ENCODE measurements around the gene PLD4.
"Not testable (repeated sequence)": the region's sequence is repeated elsewhere in the genome, so short reads cannot be mapped to it uniquely, and the experiment has no call there.

Gene PLD4

DNA sequence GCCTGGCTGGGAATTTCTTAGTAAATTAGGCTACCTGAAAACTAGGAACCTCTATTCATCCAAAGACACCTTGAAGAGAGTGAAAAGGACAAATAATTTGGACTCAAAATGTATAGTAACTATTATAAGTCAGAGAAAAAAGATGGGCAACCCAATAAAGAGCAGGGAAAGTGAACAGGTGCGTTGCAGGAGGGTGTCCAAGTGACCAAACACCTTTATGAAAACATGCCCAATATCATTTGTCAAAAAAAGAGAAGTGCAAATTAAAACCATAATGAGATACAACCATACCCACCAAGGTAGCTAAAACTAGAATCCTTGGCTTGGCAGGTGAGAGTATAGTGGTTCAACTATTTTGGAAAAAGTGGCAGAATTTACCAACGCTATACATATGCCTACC is 24.9 kb upstream of the PLD4 start:
- no peak for DNase-seq (ENCODE audit: low spot score)
- no peak for FAIRE-seq

DNA sequence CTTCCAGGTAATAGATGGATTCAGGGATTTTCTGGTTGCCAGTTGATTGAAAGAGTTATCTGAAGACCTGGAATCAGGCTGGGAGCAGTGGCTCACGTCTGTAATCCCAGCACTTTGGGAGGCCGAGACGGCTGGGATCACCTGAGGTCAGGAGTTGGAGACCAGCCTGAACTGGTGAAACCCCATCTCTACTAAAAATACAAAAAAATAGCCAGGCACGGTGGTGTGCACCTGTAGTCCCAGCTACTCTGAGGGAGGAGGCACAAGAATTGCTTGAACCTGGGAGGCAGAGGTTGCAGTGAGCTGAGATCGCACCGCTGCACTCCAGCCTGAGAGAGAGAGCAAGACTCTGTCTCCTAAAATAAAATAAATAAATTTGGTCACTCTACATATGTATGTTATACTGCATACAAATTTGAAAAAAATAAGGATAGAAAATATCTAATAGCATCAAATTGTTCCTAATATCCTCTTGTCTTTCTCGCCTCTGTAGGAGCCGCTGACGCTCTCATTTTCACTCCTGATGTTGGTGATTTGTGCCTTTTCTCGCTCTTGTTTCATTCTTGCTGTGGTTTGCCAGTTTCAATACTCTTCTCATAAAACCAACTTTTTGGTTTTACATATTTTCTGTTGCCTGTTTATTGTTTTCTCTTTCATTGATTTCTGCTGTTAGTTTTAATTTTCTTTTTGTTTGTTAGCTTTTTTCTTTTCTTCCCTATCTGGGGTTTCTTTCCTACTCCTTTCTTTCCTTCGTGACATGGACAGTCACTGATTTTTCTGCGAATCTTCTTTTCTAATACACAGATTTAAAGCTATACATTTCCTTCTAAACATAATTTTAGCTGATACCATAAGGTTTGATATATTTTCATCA is 23.8 kb upstream of the PLD4 start:
- DNase-seq (ENCODE audit: low spot score) (no peak), FAIRE-seq (no peak)

DNA sequence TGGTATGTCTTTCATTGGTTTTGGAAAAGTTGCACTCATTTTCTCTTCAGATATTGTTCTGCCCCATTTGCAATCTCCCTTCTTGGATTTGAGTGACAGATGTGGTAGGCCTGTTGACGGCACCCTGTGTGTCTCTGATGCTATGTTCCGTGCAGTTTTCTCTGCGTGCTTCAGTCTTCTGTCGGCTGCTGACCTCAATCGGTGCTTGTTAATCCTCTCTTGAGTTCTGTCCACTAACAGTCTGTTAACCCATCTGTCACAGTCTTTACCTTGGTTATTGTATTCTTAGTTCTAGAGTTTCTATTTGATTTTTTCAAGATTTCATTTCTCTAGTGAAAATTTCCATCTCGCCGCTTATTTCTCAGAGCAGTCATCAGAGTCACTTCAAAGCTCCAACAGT is 20.7 kb upstream of the PLD4 start:
- DNase-seq (ENCODE audit: low spot score) (no peak), FAIRE-seq (no peak)

DNA sequence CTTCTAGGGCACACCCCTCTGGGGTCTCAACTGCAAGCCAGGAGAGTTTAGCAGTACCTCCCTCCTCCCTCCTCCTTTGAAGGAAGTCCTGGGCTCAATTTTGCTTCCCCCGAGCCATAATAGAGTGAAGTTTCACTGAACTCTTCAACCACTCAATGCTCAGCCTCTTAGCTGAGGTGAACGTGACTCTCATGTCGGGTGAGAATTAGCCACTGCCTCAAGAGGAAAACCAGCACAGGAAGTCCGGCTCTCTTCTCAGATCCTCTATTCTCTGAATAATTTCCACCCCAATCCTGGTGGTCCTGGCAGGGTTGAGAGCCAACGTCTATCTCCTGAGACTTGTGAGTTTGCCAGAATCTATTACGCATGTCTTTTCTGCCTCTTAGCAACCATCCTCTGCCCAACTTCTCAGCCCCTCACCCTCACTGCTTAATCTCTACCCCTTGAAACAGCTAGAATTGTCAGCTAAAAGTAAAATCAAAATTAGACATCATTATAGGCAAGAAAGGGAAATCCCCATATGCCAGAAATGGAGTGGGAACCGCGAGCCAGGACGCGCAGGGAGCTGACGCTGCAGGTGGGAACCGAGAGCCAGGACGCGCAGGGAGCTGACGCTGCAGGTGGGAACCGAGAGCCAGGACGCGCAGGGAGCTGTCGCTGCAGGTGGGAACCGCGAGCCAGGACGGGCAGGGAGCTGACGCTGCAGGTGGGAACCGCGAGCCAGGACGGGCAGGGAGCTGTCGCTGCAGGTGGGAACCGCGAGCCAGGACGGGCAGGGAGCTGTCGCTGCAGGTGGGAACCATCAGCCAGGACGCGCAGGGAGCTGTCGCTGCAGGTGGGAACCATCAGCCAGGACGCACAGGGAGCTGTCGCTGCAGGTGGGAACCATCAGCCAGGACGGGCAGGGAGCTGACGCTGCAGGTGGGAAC is 19.8 kb upstream of the PLD4 start:
- DNase-seq (ENCODE audit: low spot score); FAIRE-seq: not testable (repeated sequence)

DNA sequence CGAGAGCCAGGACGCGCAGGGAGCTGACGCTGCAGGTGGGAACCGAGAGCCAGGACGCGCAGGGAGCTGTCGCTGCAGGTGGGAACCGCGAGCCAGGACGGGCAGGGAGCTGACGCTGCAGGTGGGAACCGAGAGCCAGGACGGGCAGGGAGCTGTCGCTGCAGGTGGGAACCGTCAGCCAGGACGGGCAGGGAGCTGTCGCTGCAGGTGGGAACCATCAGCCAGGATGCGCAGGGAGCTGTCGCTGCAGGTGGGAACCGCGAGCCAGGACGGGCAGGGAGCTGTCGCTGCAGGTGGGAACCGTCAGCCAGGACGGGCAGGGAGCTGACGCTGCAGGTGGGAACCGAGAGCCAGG is 19.1 kb upstream of the PLD4 start:
- not testable (repeated sequence) for FAIRE-seq; DNase-seq (ENCODE audit: low spot score)

DNA sequence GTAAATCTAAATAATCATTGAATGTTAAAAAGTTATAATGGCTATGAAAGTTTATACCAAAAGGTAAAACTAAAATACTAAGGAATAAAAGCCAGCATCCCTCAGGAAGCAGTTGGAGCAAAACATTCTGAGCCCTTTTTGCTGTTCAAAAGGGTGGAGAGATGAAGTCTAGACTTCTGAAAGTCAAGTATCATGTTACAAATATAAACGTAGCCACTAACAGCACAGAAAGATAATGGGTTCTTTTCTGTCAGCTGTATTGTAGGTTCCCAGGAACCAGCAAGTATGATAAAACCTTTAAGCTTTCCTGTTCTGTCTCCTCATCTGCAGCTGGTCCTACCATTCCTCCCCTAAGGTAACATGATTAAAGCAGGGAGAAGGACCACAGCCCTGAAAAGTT is 16.4 kb upstream of the PLD4 start:
- FAIRE-seq (no peak), DNase-seq (ENCODE audit: low spot score) (no peak)

DNA sequence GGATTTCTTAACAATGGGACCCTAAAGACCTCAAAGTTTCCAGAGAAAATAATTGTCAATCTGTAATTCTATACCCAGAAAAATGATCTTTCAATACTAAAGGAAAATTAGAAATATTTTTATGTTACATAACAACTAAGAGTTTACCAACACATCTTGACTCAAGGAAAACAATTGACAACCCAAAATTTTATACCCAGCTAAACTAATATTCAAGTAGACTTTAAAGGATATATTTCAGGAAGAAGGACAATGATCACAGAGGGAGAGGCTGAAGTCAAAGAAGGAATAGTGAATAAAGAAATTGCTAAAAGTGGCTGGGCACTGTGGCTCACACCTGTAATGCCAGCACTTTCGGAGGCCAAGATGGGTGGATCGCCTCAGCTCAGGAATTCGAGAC is 12.6 kb upstream of the PLD4 start:
- no peak for DNase-seq (ENCODE audit: low spot score)
- FAIRE-seq = no peak

DNA sequence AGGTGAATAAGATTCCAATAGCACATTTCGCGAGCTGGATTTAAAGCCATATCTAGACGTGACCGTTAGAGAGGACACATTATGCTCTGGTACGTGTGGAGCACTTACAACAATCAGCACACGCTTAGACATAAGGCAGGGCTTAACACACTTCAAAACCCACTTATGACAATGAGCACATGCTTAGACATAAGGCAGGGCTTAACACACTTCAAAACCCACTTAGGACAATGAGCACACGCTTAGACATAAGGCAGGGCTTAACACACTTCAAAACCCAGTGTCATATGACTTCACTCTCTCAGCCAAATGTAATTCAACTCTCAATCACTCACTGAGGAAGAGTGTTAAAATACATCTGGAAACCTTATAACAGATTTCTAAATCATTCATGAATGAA is 11.2 kb upstream of the PLD4 start:
- FAIRE-seq (no peak), DNase-seq (ENCODE audit: low spot score) (no peak)

DNA sequence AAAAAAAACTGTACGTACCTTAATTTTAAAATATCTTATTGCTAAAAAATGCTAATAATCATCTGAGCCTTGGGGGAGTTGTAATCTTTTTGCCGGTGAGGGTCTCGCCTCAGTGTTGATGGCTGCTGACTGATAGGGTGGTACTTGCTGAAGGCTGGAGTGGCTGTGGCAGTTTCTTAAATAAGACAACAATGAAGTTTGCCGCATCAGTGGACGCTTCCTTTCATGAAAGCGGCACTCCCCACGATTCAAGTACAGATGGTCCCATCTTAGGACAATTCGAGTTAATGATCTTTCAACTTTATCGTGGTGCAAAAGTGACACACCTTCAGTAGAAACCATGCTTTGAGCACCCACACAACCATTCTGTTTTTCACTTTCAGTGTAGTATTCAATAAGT is 7.6 kb upstream of the PLD4 start:
- no peak for DNase-seq (ENCODE audit: low spot score)
- FAIRE-seq = no peak

DNA sequence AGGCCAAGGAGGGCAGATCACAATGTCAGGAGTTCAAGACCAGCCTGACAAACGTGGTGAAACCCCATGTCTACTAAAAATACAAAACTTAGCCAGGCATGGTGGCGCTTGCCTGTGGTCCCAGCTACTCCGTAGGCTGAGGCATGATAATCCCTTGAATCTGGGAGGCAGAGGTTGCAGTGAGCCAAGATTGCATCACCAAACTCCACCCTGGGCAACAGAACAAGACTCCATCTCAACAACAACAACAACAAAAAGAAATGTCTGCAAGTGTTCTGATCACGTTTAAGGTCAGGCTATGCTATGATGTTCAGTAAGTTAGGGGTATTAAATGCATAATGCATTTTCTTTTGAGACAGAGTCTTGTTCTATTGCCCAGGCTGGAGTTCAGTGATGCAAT is 6.7 kb upstream of the PLD4 start:
- FAIRE-seq = no peak

DNA sequence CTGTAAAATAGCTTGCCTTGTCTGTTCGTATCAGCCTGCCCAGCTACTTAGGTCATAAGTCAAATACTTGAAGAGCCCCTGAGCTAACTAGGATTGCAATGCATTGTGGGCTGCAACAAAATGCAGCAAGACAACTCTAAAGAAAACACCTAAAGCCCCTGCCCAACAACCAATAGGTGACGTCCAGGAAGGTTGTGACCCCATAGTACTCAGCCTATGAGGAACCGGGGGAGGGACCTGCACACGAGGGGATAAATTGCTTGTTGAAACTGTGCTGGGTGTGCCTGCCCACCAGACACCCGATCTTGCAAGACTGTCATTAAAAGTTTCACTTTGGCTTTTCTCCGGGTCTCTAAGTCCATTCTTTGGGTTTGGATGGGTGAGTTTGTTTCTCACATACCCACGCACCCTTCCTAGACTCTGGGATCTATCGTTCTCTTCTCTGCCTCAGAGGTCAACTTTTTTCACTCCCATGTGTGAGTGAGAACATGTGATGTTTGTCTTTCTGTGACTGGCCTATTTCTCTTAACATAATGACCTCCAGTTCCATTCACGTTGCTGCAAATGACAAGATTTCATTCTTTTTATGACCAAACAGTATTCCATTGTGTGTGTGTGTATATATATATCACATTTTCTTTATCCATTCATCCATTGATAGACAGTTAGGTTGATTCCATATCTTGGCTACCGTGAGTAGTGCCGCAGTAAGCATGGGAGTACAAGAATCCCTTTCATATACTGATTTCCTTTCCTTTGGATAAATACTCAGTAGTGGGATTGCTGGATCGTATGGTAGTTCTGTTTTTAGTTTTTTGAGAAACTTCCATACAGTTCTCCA is 5.3 kb upstream of the PLD4 start:
- not testable (repeated sequence) for FAIRE-seq; DNase-seq (ENCODE audit: low spot score)

More for the DNA sequence above, 6.7 kb upstream of the PLD4 start:
- DNase-seq (ENCODE audit: low spot score) = no peak

DNA sequence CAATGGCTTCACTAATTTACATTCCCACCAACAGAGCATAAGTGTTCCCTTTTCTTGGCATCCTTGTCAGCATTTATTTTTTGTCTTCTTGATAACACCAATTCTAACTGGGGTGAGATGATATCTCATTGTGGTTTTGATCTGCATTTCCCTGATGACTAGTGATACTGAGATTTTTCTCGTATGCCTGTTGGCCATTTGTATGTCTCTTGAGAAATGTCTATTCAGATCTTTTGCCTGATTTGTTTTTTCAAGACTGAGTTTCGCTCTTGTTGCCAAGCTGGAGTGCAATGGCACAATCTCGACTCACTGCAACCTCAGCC is 4.7 kb upstream of the PLD4 start:
- FAIRE-seq (no peak), DNase-seq (ENCODE audit: low spot score) (no peak)

DNA sequence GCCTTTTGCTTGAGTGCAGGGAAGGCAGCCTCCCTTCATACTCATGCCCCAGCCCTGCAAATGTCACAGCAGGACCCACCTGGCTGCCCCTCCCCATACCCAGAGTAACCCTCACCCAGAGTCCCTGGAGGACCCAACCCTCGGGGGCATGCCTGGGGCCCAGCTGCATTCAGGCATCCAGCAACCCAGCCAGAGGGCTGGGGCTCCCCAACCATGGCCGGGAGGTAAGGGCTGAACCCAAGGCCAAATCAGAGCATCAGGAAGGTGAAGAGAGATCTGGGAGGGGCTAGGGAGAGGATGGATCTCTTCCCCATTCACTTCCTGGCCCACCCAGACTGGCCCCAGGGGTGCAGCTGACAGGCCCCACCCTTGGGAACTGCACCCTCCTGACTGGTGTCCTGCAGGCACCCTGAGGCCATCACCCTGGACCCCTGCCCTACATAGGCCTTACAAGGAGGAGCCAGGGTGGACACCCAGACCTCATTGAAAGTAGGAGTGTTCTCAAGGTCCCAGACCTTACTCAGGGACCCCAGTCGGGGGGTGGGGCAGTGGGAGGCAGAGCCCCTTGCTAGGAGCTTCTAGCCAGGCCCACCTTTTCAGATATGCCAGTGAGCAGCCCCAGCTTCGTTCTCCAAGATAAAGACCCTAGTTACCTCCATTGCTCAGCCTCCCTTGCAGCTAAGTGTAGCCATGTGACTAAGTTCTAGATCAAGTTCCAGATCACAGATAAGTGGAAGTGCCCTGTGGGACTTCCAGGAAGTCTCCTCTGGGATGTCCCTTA is 849 bp upstream of the PLD4 start:
- no peak for DNase-seq (ENCODE audit: low spot score)
- FAIRE-seq = no peak

DNA sequence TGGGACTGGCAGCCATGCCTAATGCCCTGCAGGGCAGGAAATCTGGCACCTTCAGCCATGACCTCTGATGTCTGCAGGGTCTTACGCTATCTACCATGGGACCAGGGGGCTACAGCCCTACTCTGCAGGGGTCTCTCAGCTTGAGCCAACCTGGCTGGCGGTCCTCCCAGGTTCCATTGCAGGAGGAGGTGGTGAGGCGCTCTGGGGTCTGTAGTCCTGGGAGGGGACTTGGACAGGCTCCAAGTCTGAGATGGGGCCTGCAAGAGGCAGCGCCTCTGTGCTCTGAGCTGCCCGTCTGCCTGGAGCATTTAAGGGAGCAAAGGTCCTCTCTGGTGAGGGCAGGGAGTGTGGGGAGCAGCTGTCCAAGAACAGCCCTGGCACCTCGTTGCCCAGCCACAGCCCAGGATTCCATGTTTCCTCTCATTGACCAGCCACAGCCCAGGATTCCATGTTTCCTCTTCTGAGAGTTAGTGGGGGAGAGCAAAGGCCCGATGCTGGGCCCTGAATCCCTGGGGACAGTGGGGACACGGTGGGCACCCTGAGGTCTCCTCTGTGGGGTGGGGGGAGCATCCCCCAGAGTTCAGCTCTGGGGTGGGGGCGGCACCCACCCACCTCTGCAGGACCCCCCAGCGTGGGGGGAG is 655 bp downstream of the PLD4 start:
- FAIRE-seq (no peak), DNase-seq (ENCODE audit: low spot score) (no peak)

DNA sequence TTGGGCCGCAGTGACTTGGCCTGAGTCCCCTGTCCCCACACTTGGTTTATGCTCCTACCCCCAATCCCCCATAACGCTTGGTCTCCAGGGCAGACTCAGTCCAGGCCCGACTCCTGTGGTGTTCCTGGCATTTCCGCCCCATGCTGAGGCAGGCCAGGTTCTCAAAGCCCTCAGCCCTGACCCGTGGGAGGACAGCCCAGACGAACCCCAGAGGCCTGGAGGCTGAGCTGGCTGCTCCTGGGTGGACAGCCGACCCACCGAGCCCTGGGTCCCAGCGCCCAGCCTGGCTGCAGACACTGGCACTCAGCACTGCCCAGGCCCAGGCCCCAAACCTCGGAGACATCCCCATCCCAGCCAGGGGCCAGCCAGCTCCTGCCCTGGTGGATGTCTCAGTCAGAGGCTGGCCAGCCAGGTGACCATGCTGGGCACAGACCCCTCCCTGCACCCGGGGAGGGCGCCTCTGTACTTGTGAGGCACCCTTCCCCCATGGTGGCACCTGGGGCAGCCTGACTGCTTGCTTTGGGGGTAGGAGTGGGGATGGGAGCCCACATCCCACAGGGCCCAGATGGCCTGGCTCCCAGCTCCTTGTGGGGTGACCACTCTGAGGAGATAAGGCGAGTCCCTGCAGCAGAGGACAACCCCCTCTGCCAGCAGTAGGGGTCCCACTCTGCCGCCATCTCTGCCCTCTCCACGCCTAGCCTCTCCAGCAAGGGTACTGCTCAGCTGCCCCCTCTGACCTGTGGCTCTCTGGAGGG is 1.4 kb downstream of the PLD4 start:
- FAIRE-seq = no peak

DNA sequence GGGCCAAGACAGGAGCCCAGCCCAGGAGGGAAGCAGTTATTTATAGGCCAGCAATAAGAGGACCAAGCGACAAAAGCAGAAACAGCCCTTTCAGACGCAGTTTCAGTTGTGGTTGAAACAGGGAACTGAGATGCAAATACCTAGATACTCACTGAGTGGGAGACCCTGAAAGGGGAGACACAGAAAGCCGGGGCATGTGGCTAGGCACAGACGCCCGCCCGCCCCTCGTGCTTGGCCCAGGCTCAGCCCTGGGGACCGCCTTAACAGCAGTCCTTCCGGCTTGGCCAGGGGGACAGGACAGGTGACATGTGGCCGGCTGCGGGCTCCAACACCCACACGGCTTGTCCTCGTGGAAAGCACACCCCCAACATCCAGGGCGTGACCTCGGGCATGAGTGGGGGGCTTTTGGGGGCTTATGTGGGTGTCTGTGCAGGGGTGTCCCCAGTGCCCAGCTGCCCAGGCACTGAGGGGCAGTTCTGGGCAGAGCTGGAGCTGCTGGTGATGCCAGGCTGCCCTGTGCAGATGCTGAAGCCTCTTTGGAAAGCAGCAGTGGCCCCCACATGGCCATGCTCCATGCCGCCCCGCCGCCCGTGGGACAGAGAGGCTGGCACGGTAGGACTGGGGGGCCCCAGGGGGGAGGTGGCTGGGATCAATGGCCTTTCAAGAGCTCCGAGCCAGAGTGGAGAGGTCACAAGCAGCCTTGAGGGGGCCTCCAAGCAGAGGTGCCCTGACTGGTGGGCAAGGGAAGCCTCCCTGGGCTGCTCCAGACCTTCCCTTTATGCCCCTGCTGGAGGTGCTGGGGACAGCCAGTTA is 2.1 kb downstream of the PLD4 start:
- DNase-seq (ENCODE audit: low spot score) (no peak), FAIRE-seq (no peak)

More for the DNA sequence above, 1.4 kb downstream of the PLD4 start:
- DNase-seq (ENCODE audit: low spot score) = no peak

DNA sequence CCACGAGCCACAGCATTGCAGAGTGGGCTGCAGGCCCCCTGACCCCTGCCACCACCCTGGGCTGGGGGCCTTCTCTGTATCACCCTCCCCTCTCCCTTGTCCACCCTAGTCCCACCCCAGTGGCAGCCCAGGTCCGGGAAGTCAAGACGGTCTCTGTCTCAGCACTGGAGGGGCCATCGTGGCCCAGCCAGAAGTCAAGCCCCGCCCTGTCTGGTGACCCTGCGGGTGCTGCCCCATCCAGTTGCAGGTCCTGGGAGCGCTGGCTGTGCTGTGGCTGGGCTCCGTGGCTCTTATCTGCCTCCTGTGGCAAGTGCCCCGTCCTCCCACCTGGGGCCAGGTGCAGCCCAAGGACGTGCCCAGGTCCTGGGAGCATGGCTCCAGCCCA is 2.7 kb downstream of the PLD4 start:
- DNase-seq (ENCODE audit: low spot score) = no peak
- FAIRE-seq = no peak

DNA sequence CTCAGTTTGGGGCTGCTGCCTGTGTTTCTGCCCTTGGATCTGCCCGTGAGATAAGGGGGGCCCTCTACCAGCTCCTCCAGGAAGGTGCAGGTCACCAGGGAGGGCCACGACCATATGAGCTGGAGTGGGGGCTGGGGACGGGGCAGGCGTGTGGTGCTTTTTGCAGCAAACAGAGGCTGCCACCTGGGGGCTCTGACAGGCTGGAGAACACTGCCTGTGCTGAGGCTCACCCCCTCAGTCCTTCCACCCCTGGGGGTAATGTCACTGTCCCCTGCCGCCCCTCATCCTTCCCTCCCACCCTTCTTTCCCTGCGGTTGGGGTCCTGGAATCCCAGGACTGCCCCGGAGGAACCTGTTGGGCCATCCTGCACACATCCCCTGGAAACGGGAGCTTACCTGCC is 3.2 kb downstream of the PLD4 start:
- no peak for DNase-seq (ENCODE audit: low spot score)
- no peak for FAIRE-seq

Data from RCC 7860 (cell line).